Measurements from ENCODE around the gene TGFBR3. TPM values are rescaled to one million over a fixed set of nuclear protein-coding genes. Genes with fewer than 3 reads are reported as not detected.
A peak's percentile ranks its signal among the peaks of the same experiment; 100 is the strongest.
"Not testable (repeated sequence)": the region's sequence is repeated elsewhere in the genome, so short reads cannot be mapped to it uniquely, and the experiment has no call there.

TGFBR3 gene
- total RNA-seq, 1 donor from 2014 or later, result 29.9 TPM

- H3K27ac Mint-ChIP-seq, result peak overlapping the region; percentile 1
- H3K9me3 Mint-ChIP-seq, result peaks cover 3% of the 10 kb centered on the region
- no peak overlapping the region for H3K4me3 Mint-ChIP-seq (ENCODE audit: low read depth)
- intact Hi-C loops (cut with micrococcal nuclease), result loop anchor here (5.0 kb wide), 1 partner anchor 148 kb away; no protein-coding TSS in a partner anchor
- peaks cover 36% of the 10 kb centered on the region for H3K4me1 Mint-ChIP-seq (ENCODE audit: low read depth)
- H3K27me3 Mint-ChIP-seq (ENCODE audit: low read depth), result no peaks in the 10 kb centered on the region
- DNase-seq (ENCODE audit: low spot score), result no peak
- H3K36me3 Mint-ChIP-seq (ENCODE audit: low read depth), result peaks cover 7% of the 10 kb centered on the region
Observed at GRCh38 chr1:91670781-91671180, 215.2 kb downstream of the TGFBR3 start.

GRCh38 chr1:91669584-91670350 is 216.2 kb downstream of the TGFBR3 start:
- DNase-seq (ENCODE audit: low spot score), result no peak
- Mint-ChIP-seq H3K4me1 (ENCODE audit: low read depth) (peaks cover 36% of the 10 kb centered on the region), H3K27ac (no peak overlapping the region), H3K4me3 (ENCODE audit: low read depth) (no peak overlapping the region), H3K9me3 (peaks cover 3% of the 10 kb centered on the region), H3K27me3 (ENCODE audit: low read depth) (no peaks in the 10 kb centered on the region), H3K36me3 (ENCODE audit: low read depth) (peaks cover 7% of the 10 kb centered on the region)
- intact Hi-C loops (cut with micrococcal nuclease), result loop anchor here (5.0 kb wide), 1 partner anchor 147 kb away; no protein-coding TSS in a partner anchor

GRCh38 chr1:91666651-91667050 is 219.3 kb downstream of the TGFBR3 start:
- H3K4me3 Mint-ChIP-seq (ENCODE audit: low read depth); H3K27ac Mint-ChIP-seq; DNase-seq (ENCODE audit: low spot score); H3K27me3 Mint-ChIP-seq (ENCODE audit: low read depth); H3K9me3 Mint-ChIP-seq; intact Hi-C loops (cut with micrococcal nuclease); H3K4me1 Mint-ChIP-seq (ENCODE audit: low read depth); H3K36me3 Mint-ChIP-seq (ENCODE audit: low read depth): not testable (repeated sequence)

- no peaks in the 10 kb centered on the region for H3K4me1 Mint-ChIP-seq (ENCODE audit: low read depth)
- peaks cover 4% of the 10 kb centered on the region for H3K36me3 Mint-ChIP-seq (ENCODE audit: low read depth)
- intact Hi-C loops (cut with micrococcal nuclease), result no loop called here
- H3K27me3 Mint-ChIP-seq (ENCODE audit: low read depth), result no peaks in the 10 kb centered on the region
- H3K4me3 Mint-ChIP-seq (ENCODE audit: low read depth), result no peak overlapping the region
- no peak overlapping the region for H3K27ac Mint-ChIP-seq
- H3K9me3 Mint-ChIP-seq, result peaks cover 23% of the 10 kb centered on the region
- DNase-seq (ENCODE audit: low spot score), result no peak
Observed at GRCh38 chr1:91661121-91661520, 224.8 kb downstream of the TGFBR3 start.

- Mint-ChIP-seq H3K27ac (no peak overlapping the region), H3K4me1 (ENCODE audit: low read depth) (no peaks in the 10 kb centered on the region), H3K36me3 (ENCODE audit: low read depth) (peaks cover 4% of the 10 kb centered on the region), H3K27me3 (ENCODE audit: low read depth) (no peaks in the 10 kb centered on the region), H3K4me3 (ENCODE audit: low read depth) (no peak overlapping the region), H3K9me3 (peaks cover 23% of the 10 kb centered on the region)
- DNase-seq (ENCODE audit: low spot score), result no peak
- intact Hi-C loops (cut with micrococcal nuclease), result no loop called here
Observed at GRCh38 chr1:91660708-91661107, 225.2 kb downstream of the TGFBR3 start.

- H3K4me3 Mint-ChIP-seq (ENCODE audit: low read depth), result no peak overlapping the region
- DNase-seq (ENCODE audit: low spot score), result no peak
- peaks cover 23% of the 10 kb centered on the region for H3K9me3 Mint-ChIP-seq
- peaks cover 4% of the 10 kb centered on the region for H3K36me3 Mint-ChIP-seq (ENCODE audit: low read depth)
- peaks cover 2% of the 10 kb centered on the region for H3K4me1 Mint-ChIP-seq (ENCODE audit: low read depth)
- intact Hi-C loops (cut with micrococcal nuclease), result no loop called here
- no peak overlapping the region for H3K27ac Mint-ChIP-seq
- H3K27me3 Mint-ChIP-seq (ENCODE audit: low read depth), result no peaks in the 10 kb centered on the region
Observed at GRCh38 chr1:91655912-91656449, 230.0 kb downstream of the TGFBR3 start.

- Mint-ChIP-seq H3K4me3 (ENCODE audit: low read depth) (no peak overlapping the region), H3K36me3 (ENCODE audit: low read depth) (no peaks in the 10 kb centered on the region), H3K9me3 (no peaks in the 10 kb centered on the region), H3K27me3 (ENCODE audit: low read depth) (no peaks in the 10 kb centered on the region), H3K4me1 (ENCODE audit: low read depth) (peaks cover 4% of the 10 kb centered on the region), H3K27ac (no peak overlapping the region)
- intact Hi-C loops (cut with micrococcal nuclease), result no loop called here
- no peak for DNase-seq (ENCODE audit: low spot score)
Observed at GRCh38 chr1:91653183-91653582, 232.8 kb downstream of the TGFBR3 start.

- intact Hi-C loops (cut with micrococcal nuclease), result no loop called here
Observed at GRCh38 chr1:91651661-91652071, 234.3 kb downstream of the TGFBR3 start.

GRCh38 chr1:91651243-91651642 is 234.7 kb downstream of the TGFBR3 start:
- no peak overlapping the region for H3K27ac Mint-ChIP-seq
- no peak overlapping the region for H3K4me3 Mint-ChIP-seq (ENCODE audit: low read depth)
- H3K36me3 Mint-ChIP-seq (ENCODE audit: low read depth), result no peaks in the 10 kb centered on the region
- no peaks in the 10 kb centered on the region for H3K27me3 Mint-ChIP-seq (ENCODE audit: low read depth)
- H3K4me1 Mint-ChIP-seq (ENCODE audit: low read depth), result peaks cover 19% of the 10 kb centered on the region
- no peak for DNase-seq (ENCODE audit: low spot score)
- H3K9me3 Mint-ChIP-seq, result no peaks in the 10 kb centered on the region
- intact Hi-C loops (cut with micrococcal nuclease), result no loop called here

More at GRCh38 chr1:91651661-91652071, 234.3 kb downstream of the TGFBR3 start:
- H3K27ac Mint-ChIP-seq, result no peak overlapping the region
- peaks cover 18% of the 10 kb centered on the region for H3K4me1 Mint-ChIP-seq (ENCODE audit: low read depth)
- no peaks in the 10 kb centered on the region for H3K27me3 Mint-ChIP-seq (ENCODE audit: low read depth)
- no peaks in the 10 kb centered on the region for H3K36me3 Mint-ChIP-seq (ENCODE audit: low read depth)
- H3K4me3 Mint-ChIP-seq (ENCODE audit: low read depth), result no peak overlapping the region
- DNase-seq (ENCODE audit: low spot score), result no peak
- no peaks in the 10 kb centered on the region for H3K9me3 Mint-ChIP-seq

- intact Hi-C loops (cut with micrococcal nuclease), result no loop called here
Observed at GRCh38 chr1:91650764-91651163, 235.2 kb downstream of the TGFBR3 start.

GRCh38 chr1:91647061-91647460 is 238.9 kb downstream of the TGFBR3 start:
- no peaks in the 10 kb centered on the region for H3K9me3 Mint-ChIP-seq
- H3K27me3 Mint-ChIP-seq (ENCODE audit: low read depth), result peaks cover 12% of the 10 kb centered on the region
- no peaks in the 10 kb centered on the region for H3K36me3 Mint-ChIP-seq (ENCODE audit: low read depth)
- no peak for DNase-seq (ENCODE audit: low spot score)
- peaks cover 18% of the 10 kb centered on the region for H3K4me1 Mint-ChIP-seq (ENCODE audit: low read depth)
- intact Hi-C loops (cut with micrococcal nuclease), result no loop called here
- no peak overlapping the region for H3K27ac Mint-ChIP-seq
- H3K4me3 Mint-ChIP-seq (ENCODE audit: low read depth), result no peak overlapping the region

More at GRCh38 chr1:91650764-91651163, 235.2 kb downstream of the TGFBR3 start:
- Mint-ChIP-seq H3K36me3 (ENCODE audit: low read depth) (no peaks in the 10 kb centered on the region), H3K27me3 (ENCODE audit: low read depth) (no peaks in the 10 kb centered on the region), H3K9me3 (no peaks in the 10 kb centered on the region), H3K4me3 (ENCODE audit: low read depth) (no peak overlapping the region), H3K27ac (no peak overlapping the region), H3K4me1 (ENCODE audit: low read depth) (peaks cover 19% of the 10 kb centered on the region)
- no peak for DNase-seq (ENCODE audit: low spot score)

GRCh38 chr1:91645031-91645430 is 240.9 kb downstream of the TGFBR3 start:
- intact Hi-C loops (cut with micrococcal nuclease), result no loop called here
- Mint-ChIP-seq H3K9me3 (peaks cover 13% of the 10 kb centered on the region), H3K4me1 (ENCODE audit: low read depth) (peaks cover 16% of the 10 kb centered on the region), H3K36me3 (ENCODE audit: low read depth) (no peaks in the 10 kb centered on the region), H3K27ac (no peak overlapping the region), H3K4me3 (ENCODE audit: low read depth) (no peak overlapping the region), H3K27me3 (ENCODE audit: low read depth) (peaks cover 13% of the 10 kb centered on the region)
- no peak for DNase-seq (ENCODE audit: low spot score)

GRCh38 chr1:91643431-91643830 is 242.5 kb downstream of the TGFBR3 start:
- H3K36me3 Mint-ChIP-seq (ENCODE audit: low read depth), result no peaks in the 10 kb centered on the region
- intact Hi-C loops (cut with micrococcal nuclease), result no loop called here
- DNase-seq (ENCODE audit: low spot score), result no peak
- peaks cover 13% of the 10 kb centered on the region for H3K27me3 Mint-ChIP-seq (ENCODE audit: low read depth)
- no peak overlapping the region for H3K4me3 Mint-ChIP-seq (ENCODE audit: low read depth)
- peaks cover 17% of the 10 kb centered on the region for H3K9me3 Mint-ChIP-seq
- H3K4me1 Mint-ChIP-seq (ENCODE audit: low read depth), result peaks cover 16% of the 10 kb centered on the region
- H3K27ac Mint-ChIP-seq, result no peak overlapping the region

All from activated T-helper 2 cell treated with anti-CD3 and anti-CD28 coated beads, Interferon-gamma antibody, Interleukin-2, Interleukin-4, amounts not matched to agents 10 μg/mL and 5 μg/mL and 100 μg/mL, durations not matched to agents 14 hours and 24 hours and 36 hours (primary cell).